GM19395 (cell line): ENCODE data around the gene ELF2.
"Not testable (repeated sequence)": the region's sequence is repeated elsewhere in the genome, so short reads cannot be mapped to it uniquely, and the experiment has no call there.

ENCODE experiments used
- ATAC-seq: cut with Tn5 transposase; IDR thresholded peaks from one replicate; pipeline ENCODE4 v1.9.1; 2021; ENCODE audit warnings: mild to moderate bottlenecking, moderate library complexity; ENCODE audit not compliant: unreplicated experiment

The ELF2 gene

DNA sequence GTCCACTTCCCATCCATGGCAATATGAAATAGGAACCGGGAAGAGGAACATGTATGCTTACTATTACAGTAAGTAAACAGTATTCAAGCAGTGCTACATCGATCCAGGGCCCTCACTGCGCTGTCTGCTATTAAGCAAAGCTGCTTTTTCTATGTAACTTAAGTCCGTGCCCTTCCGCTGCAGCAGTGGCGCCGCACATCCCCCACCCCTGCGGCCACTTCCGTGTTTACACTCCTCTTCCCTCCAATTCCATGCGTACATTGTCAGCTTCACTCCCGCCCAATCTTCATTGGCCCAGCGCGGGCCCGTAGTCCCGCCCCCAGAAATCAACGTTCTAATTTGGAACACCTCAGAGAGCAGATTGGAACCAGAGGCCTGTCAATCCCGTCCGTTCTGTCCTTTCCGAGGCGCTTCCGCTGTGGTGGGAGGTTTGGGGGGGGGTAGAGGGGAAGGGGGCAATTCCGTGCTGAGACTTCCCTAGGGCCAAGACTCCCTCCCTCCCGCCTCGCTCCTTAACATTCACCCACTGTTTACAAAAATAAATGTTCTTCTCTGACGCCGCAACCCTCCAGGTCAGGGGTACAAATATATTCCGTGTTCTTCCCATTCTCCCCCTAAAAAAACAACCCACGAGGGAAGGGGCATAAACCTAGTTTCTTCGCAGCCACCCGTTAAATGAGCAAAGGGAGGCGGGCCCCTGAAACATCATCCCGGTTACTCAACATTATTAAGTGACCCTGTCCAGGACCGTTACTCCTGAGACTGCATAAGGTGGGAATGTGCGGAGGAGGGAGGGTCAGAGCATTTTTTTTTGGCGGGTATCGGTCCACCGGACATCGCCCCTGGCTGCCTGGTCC lies 94.0 kb downstream of the ELF2 start:
- peak; percentile 86 for ATAC-seq

DNA sequence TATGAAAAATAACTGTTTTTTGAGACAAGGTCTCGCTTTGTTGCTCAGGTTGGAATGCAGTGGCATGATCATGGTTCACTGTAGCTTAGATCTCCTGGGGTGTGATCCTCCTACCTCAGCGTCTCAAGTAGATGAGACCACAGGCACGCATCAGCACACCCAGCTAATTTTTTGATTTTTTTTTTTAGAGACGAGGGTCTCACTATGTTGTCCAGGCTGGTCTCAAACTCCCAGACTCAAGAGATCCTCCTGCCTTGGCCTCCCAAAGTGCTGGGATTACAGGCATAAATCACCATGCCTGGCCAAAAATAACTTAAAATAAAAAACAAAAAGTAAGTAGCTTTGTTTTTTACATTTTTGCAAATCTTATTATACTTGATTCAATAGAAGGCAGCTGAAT lies 98.1 kb downstream of the ELF2 start:
- no peak for ATAC-seq

DNA sequence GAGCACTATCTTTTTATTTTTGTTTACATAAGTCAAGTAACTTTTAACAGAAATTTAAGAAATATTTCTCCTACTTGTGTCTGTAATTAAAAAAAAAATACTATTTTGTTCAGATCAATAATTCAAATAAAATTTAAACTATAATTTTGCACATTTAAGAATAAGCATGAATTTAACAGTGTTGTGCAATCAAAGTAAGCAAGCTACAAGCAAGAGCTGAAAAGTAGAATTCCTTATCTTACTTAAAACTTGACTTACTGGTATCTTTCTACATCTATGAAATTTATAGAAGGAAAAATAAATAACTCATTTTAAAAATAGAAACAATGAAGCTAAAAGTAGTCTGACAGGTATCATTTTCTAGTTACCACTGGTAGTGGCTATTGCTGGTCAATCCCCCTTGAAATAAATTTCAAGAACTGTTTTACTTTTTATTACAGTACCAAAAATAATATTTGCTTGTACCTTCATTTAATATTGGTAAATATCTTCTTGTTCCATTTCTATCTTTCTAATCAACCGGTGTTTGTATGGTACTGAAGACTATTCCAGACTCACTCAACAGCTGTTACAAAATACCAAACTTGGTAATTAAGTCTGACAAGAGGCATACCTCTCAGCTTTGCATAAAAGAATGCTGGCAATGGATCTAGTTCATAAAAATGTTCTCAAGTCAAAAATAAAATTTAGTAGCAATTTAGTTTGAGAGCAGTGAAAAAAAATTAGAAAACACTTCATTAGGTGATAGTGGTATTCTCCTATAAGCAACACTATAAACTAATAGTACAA lies 99.3 kb downstream of the ELF2 start:
- ATAC-seq, result no peak

DNA sequence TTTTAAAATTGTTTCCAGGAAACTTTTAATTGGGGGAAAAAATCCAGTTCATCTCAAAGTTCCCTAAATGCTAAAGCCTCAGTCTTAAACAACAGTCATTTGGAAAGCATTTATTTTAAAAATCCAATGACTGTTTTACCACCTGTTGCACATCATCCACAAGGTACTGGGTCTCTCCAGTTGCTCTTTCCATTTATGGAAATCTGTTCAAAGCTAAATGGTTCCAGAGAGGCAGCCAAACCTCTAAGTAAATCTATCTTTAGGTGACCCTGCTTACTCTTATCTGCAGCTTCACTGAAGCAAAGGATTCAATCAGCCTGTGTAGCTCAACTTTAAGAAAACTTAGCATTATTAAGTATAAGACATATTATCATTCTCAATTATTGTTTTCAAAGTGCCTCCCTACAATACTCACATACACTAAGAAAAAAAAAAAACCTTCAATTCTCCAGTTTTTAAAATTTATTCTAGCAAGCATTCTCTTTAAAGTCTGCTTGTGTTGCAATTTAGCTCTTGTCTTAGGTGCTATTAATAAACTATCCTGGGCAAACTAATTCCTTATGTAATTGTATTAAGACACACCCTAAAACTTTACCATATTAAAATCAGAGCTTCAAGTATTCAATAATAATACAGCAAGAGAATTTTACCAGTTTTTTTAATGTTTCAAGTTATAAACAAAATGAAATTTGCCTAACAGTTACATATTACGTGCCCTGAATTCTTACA lies 100.8 kb downstream of the ELF2 start:
- no peak for ATAC-seq

DNA sequence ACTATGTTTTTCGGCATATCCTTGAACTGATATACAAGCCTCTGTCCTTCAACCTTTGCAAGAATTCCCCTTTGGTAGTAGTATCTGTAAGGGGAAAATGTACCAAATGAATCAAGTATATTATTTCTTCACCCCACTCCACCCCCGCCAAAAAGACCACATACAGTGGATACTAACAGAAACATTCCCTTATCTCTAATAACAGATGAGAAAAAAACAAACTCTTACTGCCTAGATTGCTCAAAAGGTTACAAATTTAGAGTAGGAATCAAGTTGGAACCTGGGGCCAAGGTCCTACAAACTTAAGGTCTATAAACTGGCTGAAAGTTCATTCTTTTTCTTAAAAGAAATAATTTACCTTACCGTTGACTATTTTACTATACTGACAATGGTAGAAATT lies 116.4 kb downstream of the ELF2 start:
- no peak for ATAC-seq

DNA sequence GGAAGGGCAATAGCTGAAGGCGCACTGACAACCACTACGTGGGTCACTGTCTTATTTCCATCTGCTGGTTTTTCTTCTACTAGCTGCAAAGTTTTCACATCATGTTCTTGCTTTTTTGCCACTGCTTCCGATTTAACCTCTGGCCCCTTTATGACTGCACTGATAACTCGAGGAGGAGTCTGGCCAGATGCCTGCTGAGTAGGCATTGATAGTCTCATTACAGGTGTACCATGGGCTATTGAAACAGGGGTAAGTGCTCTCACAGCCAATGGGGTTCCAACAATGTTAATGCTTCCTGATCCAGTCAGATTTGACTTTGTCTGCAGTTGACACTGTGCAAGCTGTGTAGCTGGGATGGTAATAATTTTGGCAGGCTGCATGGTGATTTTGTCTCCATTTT lies 118.0 kb downstream of the ELF2 start:
- not testable (repeated sequence) for ATAC-seq

DNA sequence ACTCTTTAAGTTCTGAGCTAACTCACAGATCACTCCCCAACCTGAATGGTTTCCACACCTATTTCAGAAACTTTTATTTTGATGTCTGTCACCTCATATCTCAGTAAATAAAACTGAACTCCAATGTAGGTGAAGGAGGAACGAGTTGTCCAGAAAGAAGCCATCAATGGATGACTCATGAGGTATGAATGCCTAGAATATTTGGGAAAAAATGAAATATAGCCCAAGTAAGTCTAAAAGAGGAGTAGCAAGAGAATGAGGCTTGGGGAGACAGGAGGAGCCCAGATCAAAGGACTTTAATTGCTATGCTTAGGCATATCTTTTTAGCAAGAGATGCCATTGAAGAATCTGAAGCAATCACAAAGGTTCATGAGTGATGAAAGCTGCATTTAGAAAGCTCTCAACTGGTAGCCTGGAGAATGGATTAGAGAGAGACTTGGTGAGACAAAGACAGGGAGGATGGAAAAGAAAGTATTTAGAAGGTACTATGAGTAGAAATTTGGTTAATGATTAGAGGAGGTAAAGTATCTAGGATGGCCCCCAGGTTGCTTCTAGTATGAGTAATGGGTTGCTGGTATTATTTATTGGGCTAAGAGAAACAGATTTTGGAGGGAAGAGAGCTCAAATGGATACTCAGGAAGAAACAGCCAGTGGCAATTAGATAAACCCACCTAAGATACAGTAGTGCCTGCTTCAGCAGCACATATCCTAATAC lies 122.1 kb downstream of the ELF2 start:
- ATAC-seq, result no peak

DNA sequence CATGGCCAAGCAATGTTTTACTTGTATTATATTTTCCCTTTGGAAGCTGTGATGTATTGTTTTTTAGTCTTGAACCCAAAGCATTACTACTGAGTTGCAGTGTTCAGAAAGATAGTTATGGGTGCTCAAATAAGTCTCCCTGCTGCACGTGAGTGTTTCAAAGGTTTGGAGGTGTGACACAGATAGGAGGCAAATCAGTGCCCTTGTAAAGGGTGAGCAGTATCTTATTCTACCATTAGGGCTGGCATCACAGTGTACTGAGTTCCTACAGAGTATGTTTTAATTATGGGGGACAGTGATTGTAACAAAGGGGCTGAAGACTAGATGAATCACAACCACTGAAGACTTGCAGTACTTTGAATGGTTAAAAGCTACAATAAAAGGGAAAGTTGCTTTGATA lies 123.1 kb downstream of the ELF2 start:
- ATAC-seq, result no peak

DNA sequence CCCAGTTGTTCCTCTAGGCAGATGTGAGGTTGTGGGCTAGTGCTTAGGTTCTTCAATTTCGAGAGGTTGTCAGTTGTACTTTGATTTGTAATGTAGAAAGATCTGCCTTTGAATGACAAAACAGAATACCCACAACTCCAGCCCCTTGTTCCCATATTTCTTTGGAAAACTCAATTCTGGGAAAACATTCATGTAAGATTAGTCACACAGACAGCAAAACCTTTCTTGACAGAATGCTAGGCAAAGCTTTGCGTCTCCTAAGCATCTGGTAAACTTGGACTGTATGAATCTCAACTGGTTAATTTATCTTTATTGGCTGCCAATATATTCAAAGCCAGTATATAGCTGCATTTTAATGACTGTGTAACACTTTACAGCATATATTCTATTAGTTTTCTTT lies 126.6 kb downstream of the ELF2 start:
- no peak for ATAC-seq

DNA sequence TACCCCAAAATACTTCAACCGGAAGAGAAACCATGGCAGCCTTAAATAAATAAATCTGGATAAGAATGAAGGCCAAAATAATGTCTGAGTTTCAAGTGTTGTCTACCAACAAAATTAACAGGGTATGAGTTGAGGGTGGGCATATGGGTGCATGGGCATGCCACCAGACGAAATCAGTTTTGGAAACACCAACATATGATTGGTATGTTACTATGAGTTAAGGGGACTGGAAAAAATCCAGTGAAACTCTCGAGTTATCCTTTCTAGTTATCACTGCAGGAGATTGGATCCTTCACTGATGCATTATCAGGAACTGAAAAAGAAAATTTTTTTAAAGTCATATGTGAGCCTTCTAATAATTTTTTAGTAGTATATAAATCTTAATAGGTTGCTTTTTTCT lies 129.0 kb downstream of the ELF2 start:
- ATAC-seq, result no peak

DNA sequence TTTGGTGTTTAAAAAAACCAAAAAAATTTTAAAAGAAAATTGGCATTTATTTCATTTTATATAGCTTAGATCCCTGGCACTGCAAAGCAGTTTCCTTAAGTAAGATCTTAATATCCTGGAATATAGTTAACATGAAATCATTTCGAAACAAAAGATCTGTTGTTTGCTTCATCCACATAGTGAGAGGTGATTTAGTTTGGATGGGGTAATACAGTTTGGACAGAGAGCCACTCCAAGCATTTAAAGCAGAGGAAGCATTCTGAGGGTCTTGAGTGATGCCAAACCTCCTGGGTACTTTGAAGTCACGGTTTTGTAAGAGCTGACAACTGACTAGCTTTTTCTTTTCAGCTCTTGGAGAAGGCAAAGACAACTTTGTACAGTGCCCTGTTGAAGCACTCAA lies 132.7 kb downstream of the ELF2 start:
- no peak for ATAC-seq

DNA sequence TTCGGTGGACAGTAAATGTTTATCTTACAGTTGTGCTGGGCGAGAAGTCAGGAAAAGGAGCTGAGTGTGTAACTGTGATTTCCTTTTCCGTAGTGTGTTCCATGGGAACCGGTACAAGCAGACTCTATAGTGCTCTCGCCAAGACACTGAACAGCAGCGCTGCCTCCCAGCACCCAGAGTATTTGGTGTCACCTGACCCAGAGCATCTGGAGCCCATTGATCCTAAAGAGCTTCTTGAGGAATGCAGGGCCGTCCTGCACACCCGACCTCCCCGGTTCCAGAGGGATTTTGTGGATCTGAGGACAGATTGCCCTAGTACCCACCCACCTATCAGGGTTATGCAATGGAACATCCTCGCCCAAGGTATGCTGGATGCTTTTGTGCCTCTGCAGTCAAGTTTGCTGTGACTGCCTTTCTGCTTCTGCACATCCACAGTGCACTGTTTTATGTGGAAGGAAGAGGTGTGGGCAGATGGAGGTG lies 134.0 kb downstream of the ELF2 start:
- ATAC-seq, result no peak

DNA sequence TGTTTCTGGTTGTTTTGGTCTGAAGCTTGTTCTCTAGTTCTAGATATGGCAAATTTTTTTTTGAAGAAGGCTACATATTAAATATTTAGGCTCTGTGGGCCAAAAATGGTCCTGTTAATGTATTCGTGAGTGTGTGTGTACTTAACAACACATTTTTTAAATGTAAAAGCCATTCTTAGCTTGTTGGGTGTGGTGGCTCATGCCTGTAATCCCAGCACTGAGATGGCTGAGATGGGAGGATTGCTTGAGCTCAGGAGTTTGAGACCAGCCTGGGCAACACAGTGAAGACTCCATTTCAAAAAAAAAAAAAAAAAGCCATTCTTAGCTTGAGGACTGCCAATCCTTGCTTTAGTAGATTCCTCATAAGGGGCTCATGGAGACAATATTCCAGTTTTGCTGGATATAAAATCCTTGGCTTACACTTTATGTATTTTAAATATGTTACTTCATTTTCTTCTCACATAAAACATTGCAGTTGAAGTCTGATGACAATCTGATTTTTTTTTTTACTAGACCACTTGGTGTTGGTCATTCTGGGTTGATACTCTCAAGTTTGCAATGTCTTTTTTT lies 138.1 kb downstream of the ELF2 start:
- no peak for ATAC-seq

DNA sequence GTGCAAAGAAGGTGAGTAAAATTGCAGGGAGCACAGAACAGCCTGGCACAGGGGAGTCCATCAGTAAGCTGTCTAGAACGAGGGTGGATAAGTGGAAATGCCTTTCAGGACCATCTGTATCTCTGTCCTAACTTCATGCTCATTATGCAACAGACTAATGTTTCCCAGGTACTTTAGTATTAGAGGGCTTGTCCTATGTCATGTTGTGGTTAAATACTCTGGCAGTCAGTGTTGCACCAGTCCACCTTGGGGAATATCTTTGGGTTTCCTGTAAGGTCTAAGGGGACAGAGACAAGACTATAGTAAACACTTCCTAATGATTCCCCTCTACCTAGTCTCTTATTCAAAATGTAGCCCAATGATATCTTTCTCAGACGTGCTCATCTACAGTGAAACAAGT lies 140.1 kb downstream of the ELF2 start:
- no peak for ATAC-seq

DNA sequence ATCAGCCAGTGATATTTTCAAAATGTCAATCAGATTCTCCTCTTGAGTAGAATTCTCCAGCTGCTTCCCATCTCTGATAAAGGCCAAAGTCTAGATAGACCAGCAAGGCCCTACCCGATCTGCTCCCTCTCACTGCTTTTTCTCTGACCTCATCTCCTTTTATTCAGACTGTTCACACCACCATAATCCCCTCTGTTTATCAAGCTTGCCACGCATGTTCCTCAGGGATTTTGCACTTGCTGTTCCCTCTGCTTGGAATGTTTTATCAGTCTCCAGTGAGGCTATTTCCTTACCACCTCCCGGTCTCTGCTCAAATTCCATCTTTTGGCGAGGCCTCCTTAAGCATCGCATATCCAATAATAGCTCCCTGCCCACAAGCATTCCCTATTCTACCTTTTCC lies 141.4 kb downstream of the ELF2 start:
- ATAC-seq, result no peak

DNA sequence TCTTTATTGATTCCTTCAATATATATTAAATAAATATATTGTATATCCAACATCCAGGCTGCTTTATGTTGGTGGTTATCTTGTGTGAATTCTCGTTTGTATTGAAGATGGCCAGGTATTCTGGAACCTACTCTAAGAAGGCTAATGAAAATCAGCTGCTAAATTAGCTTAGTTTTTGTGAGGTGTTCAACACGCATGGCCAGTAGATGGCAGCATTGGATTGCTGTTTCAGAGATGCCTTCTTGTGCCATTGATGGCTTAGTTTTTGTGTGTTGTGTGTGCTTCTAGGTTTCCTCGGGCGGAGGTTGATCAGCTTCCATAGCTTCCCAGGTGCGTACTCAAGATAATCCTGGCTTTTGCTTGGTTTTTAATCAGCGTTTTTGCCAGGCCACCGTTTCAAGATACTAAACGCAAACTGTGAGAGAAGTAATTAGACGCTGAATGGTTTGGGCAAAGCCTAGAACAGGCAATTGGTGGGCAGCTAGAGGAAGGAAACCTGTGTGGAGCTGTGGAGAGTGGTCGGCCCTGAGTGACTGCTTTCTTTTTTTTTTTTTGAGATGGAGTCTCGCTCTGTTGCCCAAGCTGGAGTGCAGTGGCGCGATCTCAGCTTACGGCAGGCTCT lies 146.3 kb downstream of the ELF2 start:
- ATAC-seq, result peak; percentile 84

DNA sequence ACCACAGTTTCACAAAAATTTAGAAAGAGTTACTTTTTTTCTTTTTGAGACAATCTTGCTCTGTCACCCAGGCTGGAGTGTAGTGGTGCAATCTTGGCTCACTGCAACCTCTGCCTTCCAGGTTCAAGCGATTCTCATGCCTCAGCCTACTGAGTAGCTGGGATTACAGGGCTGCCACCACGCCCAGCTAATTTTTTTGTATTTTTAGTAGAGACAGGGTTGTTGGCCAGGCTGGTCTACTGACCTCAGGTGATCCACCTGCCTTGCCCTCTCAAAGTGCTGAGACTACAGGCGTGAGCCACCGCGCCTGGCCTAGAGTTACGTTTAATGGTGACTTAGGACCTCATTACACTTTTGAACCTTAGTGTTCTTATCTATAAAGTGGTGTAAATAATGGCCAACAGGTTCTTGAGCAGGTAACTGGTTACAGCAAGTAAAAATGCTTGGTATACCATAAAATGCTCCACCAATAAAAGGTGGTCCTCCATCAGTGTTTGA lies 147.1 kb downstream of the ELF2 start:
- ATAC-seq, result not testable (repeated sequence)

DNA sequence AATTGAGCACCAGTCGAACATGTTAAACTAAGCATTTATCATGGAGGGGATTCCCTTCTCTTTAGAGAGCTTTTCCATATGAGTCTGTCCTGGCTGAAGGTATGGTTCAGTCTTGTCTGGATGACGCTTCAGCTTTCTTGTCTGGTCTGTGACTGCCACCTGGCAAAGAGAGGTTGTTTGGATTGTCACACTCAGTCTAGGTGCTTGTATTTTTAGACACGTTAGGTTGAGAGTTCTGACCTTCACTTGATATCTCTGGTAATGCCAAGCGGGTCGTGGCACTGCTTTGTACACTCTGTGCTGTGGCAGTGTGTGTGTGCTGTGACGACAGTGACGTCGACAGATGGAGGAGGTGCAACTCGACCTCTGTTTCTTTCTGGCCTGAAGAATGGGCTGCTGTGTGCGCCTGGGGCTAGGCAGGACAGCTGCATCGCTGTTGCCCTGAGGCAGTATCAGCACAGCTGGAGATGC lies 148.8 kb downstream of the ELF2 start:
- no peak for ATAC-seq

DNA sequence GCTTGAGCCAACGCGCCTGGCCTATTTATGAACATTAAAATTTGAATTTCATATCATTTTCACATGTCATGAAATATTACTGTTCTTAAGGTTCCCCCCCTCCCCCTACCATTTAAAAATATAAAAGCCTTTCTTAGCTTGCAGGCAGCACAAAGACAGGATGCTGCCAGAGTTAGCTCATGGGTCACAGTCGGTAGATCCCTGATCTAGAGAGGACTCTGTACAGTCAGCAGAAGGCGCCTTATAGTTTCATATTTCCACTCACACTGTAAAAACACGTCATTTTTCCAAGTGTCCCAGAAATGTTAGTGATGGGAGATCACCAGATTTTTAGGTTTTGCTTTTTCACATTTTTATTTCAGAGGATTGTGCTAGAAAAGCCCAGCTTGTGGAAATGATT lies 149.2 kb downstream of the ELF2 start:
- no peak for ATAC-seq

DNA sequence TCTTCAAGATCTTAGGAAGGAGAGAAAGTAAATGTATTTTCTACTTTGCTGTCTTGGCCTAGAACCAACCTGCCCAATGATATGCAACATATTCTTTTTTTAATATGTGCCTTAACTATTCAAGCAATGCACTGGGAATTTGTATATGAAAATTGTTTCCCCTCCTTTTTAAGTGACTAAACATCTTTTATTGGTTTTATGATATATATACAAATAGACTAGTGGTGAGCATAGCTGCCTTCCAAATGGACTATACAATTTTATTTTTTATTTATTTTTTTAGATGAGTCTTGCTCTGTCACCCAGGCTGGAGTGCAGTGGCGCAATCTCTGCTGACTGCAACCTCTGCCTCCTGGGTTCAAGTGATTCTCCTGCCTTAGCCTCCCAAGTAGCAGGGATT lies 151.2 kb downstream of the ELF2 start:
- ATAC-seq, result no peak
